Activated T-cell treated with anti-CD3 and anti-CD28 coated beads for 24 hours (primary cell): ENCODE data around the gene CYTH1.

Experiments
- DNase-seq: peaks from one replicate; pipeline ENCODE4 v3.0.0-alpha.2; 2020; ENCODE audit warnings: low read depth

Gene CYTH1

GRCh38 chr17:78669256-78669974 is 112.7 kb downstream of the CYTH1 start:
- DNase-seq: no peak

- DNase-seq: no peak
These were observed 113.2 kb downstream of the CYTH1 start for GRCh38 chr17:78668847-78669246.

GRCh38 chr17:78667741-78668640 is 114.1 kb downstream of the CYTH1 start:
- DNase-seq: no peak

GRCh38 chr17:78667091-78667490 is 115.0 kb downstream of the CYTH1 start:
- no peak for DNase-seq

GRCh38 chr17:78665952-78666920 is 115.8 kb downstream of the CYTH1 start:
- peak; percentile 26 for DNase-seq

GRCh38 chr17:78665387-78665951 is 116.6 kb downstream of the CYTH1 start:
- DNase-seq: no peak

GRCh38 chr17:78664476-78665386 is 117.3 kb downstream of the CYTH1 start:
- DNase-seq: no peak

GRCh38 chr17:78661093-78661770 is 120.8 kb downstream of the CYTH1 start:
- DNase-seq: no peak

GRCh38 chr17:78659546-78659945 is 122.5 kb downstream of the CYTH1 start:
- no peak for DNase-seq

GRCh38 chr17:78658281-78658785 is 123.7 kb downstream of the CYTH1 start:
- no peak for DNase-seq

- no peak for DNase-seq
These were observed 126.7 kb downstream of the CYTH1 start for GRCh38 chr17:78655251-78655940.

GRCh38 chr17:78654325-78654724 is 127.7 kb downstream of the CYTH1 start:
- DNase-seq: no peak

GRCh38 chr17:78653382-78653781 is 128.7 kb downstream of the CYTH1 start:
- no peak for DNase-seq

GRCh38 chr17:78652913-78653312 is 129.2 kb downstream of the CYTH1 start:
- DNase-seq: no peak

- no peak for DNase-seq
These were observed 130.0 kb downstream of the CYTH1 start for GRCh38 chr17:78652024-78652423.

GRCh38 chr17:78651554-78651953 is 130.5 kb downstream of the CYTH1 start:
- no peak for DNase-seq

GRCh38 chr17:78650093-78650715 is 131.9 kb downstream of the CYTH1 start:
- no peak for DNase-seq

GRCh38 chr17:78648293-78648692 is 133.8 kb downstream of the CYTH1 start:
- DNase-seq: no peak

GRCh38 chr17:78647032-78647431 is 135.0 kb downstream of the CYTH1 start:
- DNase-seq: no peak
